NCI-H2196 treated with DMSO at 0.1 percent for 48 hours (cell line): ENCODE data around the gene NRP1.
"Not testable (repeated sequence)": the region's sequence is repeated elsewhere in the genome, so short reads cannot be mapped to it uniquely, and the experiment has no call there.

Experiments used
- DNase-seq: peaks from one replicate; lab custom pipeline; 2025; ENCODE audit not compliant: unreplicated experiment; lab: John Stamatoyannopoulos, UW

NRP1 gene

GRCh38 chr10:33240931-33241330 is 93.5 kb downstream of the NRP1 start:
- DNase-seq: no peak

- DNase-seq: no peak
Observed at GRCh38 chr10:33240258-33240657, 94.2 kb downstream of the NRP1 start.

- DNase-seq: no peak
Observed at GRCh38 chr10:33239257-33239656, 95.2 kb downstream of the NRP1 start.

- no peak for DNase-seq
Observed at GRCh38 chr10:33238643-33239042, 95.8 kb downstream of the NRP1 start.

- no peak for DNase-seq
Observed at GRCh38 chr10:33237736-33238624, 96.5 kb downstream of the NRP1 start.

GRCh38 chr10:33236916-33237315 is 97.6 kb downstream of the NRP1 start:
- no peak for DNase-seq

- DNase-seq: no peak
Observed at GRCh38 chr10:33235951-33236350, 98.5 kb downstream of the NRP1 start.

- no peak for DNase-seq
Observed at GRCh38 chr10:33235251-33235884, 99.1 kb downstream of the NRP1 start.

- no peak for DNase-seq
Observed at GRCh38 chr10:33234831-33235237, 99.6 kb downstream of the NRP1 start.

GRCh38 chr10:33233635-33234034 is 100.8 kb downstream of the NRP1 start:
- no peak for DNase-seq

GRCh38 chr10:33233221-33233620 is 101.2 kb downstream of the NRP1 start:
- DNase-seq: no peak

GRCh38 chr10:33231621-33232350 is 102.7 kb downstream of the NRP1 start:
- DNase-seq: no peak

GRCh38 chr10:33229949-33230267 is 104.6 kb downstream of the NRP1 start:
- DNase-seq: no peak

- DNase-seq: no peak
Observed at GRCh38 chr10:33229252-33229948, 105.1 kb downstream of the NRP1 start.

GRCh38 chr10:33228426-33228825 is 106.0 kb downstream of the NRP1 start:
- no peak for DNase-seq

- no peak for DNase-seq
Observed at GRCh38 chr10:33227489-33227888, 107.0 kb downstream of the NRP1 start.

- DNase-seq: no peak
Observed at GRCh38 chr10:33224251-33224965, 110.1 kb downstream of the NRP1 start.

GRCh38 chr10:33223326-33224000 is 111.0 kb downstream of the NRP1 start:
- DNase-seq: no peak

GRCh38 chr10:33222304-33222703 is 112.2 kb downstream of the NRP1 start:
- DNase-seq: not testable (repeated sequence)

GRCh38 chr10:33217854-33218253 is 116.6 kb downstream of the NRP1 start:
- no peak for DNase-seq
